Activated T-helper 9 cell treated with anti-CD3 and anti-CD28 coated beads, Interleukin-2, amount 50 U/mL, for 16 hours (primary cell): Measurements from ENCODE around the gene CWF19L1.
"Not testable (repeated sequence)": the region's sequence is repeated elsewhere in the genome, so short reads cannot be mapped to it uniquely, and the experiment has no call there.

ENCODE experiments used
- DNase-seq: peaks from one replicate; pipeline ENCODE4 v3.0.0-alpha.2; 2020; ENCODE audit warnings: low read depth

Gene CWF19L1

DNA sequence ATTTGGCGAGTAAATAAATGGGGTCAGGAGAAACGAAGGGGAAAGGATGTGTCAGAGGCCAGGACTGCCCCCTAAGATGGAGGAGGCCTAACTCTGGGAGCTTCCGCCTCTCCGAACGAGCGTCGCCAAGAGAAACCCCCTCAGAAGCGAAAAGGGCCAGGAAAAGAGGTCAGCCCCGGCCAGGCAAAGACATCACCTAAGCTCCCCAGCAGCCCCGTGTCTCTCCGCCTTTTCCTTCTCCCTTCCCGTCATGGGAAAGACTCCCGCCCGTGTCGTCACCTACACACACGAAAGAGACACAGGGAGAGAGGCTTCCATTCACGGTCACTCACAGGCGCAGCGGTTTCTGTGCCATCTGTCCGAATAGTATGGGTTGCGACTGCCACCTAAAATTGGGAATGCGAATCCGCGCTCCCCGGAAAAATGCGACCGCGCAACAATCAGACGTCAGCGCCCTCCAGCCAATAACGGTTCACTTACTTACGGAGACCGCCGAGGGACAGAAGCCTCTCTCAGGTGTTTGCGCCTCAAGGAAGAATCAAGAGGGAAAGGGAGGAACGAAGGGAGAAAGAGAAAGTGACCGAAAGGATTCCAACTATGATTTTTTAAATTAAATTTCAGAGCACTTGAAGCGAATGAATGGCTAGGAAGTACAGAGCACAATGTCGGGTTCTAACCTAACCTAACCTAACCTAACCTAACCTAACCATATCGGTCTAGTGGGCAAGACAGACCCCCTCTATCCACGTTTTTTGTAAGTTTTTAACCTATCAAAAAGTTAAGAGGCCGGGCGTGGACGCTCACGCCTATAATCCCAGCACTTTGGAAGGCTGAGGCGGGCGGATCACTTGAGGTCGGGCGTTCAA lies at the start of gene CWF19L1:
TSS of gene CWF19L1 (minus strand) at position 400 of the 866 bp plus-strand sequence. CDS start at position 355, 45 bp downstream.
- peak; percentile 59 for DNase-seq

DNA sequence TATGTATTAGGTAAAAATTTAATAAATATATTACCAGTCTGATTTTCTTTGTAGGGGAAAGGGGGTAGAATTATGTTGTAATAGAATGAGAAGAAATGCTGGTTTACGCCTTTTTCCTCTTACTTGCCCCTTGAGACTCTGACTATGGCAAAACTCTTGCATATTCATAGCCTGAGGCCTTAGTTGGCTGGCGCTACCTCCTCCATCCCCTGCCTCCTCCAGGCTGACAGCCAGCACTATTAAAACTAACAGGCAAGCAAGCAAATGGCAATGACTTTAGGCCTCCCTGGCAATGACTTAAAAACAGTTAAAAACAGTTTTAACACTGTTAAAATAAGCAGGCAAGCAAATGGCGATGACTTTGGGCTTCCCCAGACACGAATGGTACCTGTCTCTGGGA lies 48.2 kb upstream of the CWF19L1 start:
- no peak for DNase-seq

DNA sequence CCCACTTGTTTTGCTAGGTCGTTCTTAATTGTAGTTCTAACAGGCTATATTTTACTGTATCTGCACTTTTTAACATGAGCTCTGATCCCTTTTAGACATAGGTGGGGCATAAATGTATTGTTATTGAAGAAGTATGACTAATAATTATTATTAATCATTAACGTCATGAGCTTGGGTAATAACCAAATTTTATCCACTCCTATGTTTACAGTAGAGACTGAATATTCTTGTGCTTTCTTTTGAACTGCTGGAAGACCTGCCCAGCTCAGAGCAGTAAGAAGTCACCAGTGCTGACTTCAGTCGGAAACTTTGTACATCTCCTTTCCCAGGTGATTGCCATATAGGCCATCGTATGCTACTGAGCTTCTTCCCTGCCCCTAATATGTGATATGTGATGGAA lies 43.9 kb upstream of the CWF19L1 start:
- no peak for DNase-seq

DNA sequence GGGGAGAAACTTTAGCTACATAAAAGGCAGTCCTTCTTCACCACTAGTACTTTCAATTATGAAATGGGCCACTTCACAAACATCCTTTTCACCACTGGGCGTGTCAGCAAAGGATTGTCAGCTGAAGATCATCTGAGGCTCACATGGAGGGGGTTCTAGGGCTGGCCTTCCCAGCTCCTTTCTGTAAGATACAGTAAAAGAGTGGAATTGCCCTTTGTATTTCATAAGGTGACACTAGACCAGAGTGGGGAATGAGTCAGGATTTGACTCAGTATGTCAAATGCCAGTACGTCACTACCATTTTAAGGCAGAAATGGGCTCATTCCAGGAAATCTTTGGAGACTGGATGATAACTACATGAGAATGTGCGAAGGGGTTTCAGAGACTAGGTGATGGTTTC lies 40.2 kb upstream of the CWF19L1 start:
- DNase-seq = no peak

DNA sequence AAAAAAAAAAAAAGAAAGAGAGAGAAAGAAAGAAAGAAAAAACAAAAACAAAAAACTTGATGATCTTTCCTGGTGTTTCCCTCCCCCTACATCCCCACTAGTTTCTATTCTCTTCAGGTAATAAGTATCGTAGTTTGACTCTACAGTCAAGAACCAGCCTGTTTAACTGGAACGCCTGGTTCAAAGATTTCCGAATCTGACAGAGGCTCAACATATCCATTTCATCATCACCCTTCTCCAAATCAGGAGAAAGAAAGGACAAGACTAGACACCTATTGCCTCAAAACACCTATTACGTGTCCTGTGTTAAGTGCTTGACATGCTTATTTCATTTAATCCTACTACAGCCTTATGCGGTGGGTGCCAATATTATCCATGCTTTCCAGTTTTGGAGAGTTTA lies 39.4 kb upstream of the CWF19L1 start:
- no peak for DNase-seq

DNA sequence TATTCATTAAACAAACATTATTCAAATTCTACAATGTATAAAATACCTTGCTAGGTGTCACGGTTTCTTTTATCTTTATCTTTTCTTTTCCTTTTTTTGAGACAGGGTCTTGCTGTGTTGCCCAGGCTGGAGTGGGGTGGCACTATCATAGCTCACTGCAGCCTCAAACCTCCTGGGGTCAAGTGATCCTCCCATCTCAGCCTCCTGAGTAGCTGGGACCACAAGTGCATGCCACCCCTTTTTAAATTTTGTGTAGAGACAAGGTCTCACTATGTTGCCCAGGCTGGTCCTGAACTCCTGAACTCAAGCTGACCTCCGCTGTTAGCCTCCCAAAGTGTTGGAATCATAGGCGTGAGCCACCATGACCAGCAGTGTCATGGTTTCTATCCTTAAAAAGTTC lies 37.0 kb upstream of the CWF19L1 start:
- DNase-seq = no peak

DNA sequence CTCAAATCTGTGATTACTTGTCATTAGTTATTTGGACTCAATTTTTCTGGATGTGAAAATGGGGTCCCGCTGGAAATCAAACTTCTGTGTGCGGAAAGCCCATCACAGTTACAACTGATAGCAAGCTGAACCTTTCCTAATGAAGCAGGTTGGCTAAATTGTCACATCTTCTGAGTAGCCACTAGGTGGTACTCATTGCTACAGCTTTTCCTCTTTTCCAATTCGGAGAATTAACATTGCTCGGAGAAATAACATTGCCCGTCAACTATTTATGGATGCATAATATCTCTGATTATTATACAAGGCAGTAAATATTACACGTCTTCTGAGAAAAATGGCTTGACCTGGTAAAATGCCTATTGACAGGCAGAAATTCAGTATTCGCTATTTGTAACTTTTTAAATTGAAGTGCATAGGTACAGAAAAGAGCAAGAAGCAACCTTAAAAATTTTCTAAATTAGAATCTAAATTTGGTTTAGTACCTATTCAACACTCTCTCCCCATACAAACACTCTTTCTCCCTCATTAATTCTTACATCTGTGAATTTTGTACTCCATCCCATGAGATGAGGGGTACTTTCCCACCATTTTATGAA lies 36.4 kb upstream of the CWF19L1 start:
- DNase-seq = no peak

DNA sequence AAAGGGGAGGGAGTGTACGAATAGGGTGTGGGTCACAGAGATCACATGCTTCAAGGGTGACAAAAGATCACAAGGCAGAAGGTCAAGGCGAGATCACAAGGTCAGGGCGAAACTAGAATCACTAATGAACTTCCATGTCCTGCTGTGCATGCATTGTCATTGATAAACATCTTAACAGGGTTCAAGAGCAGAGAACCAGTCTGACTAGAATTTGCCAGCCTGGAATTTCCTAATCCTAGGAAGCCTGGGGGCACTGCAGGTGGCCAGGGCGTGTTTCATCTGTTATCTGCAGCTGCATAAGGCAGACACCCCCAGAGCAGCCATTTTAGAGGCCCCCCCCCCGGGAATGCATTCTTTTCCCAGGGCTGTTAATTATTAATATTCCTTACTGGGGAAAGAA lies 33.7 kb upstream of the CWF19L1 start:
- not testable (repeated sequence) for DNase-seq

DNA sequence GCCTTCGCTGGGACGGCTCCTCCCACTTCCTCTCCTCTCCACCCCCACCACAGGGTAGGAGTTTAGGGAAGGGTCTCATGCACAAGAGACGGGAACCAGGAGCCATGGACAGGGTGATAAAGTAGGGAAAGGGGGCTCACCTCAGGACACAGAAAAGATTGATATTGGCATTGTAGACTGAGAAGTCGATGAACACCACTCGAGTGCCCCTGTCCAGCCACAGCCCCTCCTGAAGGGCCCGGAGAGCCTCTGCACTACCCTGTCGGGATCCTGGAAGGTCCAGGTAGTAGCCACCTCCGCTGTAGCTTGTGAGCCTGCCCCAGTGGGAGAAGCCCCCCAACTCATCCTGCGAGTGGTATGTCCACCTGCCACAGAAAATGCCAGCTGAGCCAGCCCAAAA lies 29.8 kb upstream of the CWF19L1 start:
- DNase-seq = no peak

DNA sequence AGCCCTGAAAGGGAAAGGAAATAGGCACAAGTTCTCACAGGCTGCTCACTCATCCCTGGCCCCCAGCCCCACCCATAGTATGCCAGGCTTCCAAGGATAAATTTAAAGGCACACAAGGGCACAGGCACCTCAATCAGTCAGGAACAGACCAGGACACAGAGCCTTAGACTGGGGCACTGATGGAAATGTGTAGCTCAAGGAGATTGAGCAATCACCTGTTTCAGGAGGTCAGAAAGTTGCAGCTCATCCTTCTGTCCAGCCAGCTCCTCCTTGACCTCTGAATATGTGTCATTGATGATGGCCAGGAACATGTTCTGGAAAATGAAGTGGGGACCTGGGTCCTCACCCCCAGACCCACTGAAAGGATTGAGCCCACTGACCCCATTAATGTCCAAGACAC lies 25.6 kb upstream of the CWF19L1 start:
- DNase-seq = no peak

DNA sequence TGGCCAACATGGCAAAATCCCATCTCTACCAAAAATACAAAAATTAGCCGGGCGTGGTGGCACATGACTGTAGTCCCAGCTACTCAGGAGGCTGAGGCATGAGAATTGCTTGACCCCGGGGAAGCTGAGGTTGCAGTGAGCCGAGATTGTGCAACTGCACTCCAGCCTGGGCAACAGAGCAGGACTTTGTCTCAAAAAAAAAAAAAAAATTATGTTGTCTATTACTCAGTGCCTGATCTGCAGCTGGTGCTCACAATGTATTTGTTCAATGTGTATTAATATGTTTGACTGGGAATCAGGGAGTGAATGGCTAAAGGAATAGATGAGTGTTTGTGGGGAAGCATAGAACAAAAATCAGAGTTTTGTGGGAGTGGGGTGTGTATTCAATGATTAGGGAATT lies 24.9 kb upstream of the CWF19L1 start:
- DNase-seq = not testable (repeated sequence)

DNA sequence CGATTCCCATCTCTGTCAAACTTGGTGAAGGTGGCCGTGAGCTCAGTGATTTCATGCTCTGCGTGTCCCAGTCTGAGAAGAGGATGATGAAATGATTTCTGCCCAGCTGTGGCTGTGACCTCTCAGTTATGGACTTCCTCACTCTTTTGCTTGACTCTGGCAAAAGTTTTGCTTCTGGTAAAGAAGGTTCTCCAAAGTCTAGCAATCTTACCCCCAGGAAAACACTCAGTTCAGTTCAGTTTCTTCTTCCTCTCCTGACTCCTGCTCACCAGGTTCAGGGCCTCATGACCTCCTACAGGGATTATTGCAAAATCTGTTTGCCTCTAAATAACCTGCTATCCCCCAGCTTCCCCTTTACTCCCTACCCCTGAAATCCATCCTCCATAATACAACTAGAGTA lies 23.9 kb upstream of the CWF19L1 start:
- no peak for DNase-seq

DNA sequence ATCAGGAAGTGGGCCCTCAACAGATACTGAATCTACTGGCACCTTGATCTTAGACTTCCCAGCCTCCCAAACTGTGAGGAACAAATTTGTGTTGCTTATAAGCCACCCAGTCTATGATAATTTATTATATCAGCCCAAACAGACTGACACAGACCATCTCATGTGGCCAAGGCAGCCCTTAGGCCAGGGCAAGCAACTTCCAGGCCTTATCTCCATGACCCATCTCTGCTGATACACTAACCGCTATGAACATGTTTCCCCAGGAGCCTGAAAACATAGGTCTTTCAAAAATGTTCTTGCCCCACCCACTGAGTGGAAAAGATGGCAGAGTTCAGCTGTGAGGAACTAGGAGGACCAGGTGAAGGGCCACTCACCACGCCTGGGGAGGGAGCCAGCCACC lies 22.2 kb upstream of the CWF19L1 start:
- no peak for DNase-seq

DNA sequence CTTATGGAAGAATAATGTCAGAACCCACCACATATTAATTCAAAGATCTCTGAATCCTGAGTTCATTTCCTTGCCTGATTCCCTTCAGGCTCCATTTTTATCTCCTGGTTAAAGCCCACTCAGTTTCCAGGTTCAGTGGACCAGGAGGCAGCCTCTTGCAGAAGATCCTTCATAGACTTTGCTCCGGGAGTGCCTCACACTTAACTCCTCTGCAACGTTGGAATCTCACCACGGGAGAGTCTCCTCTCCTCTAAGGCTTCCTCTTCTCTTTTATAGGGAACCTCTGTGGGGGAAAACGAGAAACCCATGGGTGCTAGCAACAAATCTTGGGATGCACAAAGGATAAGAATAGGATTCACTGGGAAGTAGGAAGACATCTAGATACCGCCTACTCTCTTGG lies 20.8 kb upstream of the CWF19L1 start:
- DNase-seq = no peak

DNA sequence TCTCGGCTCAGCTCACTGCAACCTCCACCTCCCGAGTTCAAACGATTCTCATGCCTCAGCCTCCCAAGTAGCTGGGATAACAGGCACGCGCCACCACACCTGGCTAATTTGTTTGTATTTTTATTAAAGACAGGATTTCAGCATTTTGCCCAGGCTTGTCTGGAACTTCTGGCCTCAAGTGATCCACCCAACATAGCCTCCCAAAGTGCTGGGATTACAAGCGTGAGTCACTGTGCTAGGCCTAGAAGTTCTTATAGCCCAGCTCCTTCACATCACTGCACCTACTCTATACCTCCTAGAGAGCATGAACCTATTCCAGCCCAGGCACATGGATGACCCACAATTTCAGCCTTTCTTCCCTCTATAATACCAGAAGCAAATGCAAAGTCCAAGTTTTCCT lies 20.3 kb upstream of the CWF19L1 start:
- no peak for DNase-seq

DNA sequence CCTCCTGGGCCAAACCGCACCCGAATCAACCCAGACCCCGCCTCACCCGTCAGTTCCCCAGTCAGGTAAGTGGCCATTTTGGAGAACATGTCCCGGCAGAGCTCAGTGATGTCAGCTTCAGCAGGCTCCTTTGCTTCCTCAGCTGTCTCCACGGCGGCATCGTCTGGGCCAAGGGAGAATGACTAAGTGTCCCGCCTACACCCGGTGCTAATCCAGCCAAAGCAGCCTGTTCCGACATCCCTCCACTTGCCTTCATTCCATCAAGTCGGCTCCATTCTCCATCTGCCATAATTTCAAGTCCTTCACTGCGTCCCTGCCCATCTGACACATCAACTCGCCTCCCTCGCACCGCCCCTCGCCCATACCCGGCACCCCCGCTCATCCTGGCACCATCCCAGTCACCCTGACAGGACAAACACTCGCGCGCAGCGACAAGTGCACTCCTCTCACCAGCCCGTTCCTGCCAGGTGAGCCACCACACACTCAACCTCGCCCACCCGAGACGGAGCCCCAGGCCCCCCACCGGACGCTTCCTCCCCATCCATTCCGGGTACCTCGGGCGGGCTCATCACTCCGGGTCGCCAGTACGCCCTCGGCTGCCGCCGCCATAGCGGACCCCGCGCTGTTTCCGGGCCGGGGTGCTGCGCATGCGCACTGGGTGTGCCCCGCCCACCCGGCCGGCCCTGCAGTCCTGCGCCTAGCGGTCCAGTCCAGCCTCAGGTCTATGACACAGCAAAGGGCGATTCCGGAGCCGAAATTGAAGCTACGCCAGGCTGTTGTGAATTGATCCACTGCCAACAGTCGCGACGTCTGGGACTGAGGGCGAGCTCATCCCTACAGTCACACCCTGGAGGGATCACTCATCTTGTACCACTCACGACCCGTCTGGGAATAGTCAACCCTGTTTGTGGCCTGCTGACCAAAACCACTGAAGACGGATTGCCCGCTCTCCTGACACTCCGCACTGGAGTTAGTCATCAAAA lies 18.9 kb upstream of the CWF19L1 start, which contains the start of gene BLOC1S2:
TSS of gene BLOC1S2 (minus strand) at position 630 of the 983 bp plus-strand sequence. CDS start at position 609, 21 bp downstream.
- peak; percentile 83 for DNase-seq

DNA sequence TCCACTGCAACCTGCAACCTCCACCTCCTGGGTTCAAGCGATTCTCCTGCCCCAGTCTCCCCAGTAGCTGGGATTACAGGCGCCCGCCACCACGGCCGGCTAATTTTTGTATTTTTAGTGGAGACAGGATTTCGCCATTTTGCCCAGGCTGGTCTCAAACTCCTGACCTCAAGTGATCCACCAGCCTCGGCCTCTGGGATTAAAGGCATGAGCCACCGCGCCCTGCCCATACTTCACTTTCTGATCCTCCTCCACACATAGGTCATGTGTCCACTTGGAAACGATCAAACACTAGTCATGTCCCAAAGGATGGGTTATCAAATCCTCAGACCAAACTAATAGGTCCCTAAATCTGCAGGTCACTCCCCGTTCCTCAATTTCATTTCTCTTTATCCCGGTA lies 17.9 kb upstream of the CWF19L1 start:
- DNase-seq = not testable (repeated sequence)

DNA sequence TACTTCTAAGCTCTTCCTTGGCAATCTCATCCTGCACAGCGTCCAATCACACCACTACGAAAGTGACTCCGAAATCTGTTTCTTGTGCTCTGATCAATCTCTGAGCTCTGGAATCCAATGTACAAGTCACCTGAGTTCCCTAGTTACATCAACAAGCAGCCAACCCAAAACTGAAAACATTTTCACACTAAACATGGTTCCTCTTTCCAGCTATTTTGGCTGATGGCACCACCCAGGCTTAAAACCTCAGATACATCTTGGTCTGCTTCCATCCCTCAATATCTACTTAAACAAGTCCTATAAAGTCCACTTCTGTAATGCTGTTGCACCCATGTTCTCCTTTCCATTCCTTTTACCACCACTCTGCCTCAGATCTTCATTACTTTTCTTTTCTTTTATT lies 15.5 kb upstream of the CWF19L1 start:
- DNase-seq = no peak

DNA sequence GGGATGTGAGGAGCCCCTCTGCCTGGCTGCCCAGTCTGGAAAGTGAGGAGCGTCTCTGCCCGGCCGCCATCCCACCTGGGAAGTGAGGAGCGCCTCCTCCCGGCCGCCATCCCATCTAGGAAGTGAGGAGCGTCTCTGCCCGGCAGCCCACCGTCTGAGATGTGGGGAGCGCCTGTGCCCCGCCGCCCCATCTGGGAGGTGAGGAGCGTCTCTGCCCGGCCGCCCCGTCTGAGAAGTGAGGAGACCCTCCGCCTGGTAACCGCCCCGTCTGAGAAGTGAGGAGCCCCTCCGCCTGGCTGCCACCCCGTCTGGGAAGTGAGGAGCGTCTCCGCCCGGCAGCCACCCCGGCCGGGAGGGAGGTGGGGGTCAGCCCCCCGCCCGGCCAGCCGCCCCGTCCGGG lies 9.5 kb upstream of the CWF19L1 start:
- not testable (repeated sequence) for DNase-seq

DNA sequence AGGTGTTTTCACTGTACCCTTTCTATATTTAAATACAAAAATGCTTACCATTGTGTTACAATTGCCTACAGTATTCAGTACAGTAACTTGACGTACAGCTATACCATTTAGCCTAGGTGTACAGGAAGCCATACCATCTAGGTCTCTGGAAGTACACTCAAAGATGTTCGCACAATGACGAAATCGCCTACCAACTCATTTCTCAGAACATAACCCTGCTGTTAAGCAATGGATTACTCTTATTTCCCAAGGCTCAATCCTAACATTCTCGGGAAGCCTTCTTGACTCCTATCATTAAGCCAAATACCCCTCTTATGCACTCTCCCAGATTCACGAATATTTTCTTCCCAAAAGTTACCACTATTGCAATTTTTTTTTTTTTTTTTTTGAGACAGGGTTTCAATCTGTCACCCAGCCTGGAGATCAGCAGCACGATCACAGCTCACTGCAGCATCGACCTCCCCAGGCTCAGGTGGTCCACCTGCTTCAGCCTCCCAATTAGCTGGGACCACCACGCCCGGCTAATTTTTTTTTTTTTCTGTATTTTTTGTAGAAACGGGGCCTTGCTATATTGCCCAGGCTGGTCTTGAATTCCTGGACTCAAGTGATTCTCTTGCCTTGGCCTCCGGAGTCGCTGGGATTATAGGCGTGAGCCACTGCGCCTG lies 1.5 kb downstream of the CWF19L1 start:
- DNase-seq = no peak

DNA sequence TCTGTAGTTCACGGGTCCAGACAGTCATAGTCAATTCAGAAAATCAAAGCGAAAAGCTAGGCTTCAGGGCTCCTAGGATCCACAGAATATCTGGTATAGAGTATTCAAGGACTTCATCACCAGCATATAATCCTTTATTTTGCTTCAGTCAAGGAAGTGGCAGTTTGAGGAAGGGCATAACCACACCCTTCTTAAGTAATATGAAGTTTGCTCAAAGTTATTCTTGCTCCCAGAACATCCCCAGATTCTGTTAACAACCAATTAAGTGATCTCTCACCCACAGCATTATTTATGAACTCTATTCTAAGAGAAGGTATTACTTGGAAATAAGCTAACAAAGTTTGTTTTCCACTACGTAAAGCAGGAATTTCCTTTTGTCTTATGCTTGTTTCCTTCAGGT lies 13.2 kb downstream of the CWF19L1 start:
- no peak for DNase-seq

DNA sequence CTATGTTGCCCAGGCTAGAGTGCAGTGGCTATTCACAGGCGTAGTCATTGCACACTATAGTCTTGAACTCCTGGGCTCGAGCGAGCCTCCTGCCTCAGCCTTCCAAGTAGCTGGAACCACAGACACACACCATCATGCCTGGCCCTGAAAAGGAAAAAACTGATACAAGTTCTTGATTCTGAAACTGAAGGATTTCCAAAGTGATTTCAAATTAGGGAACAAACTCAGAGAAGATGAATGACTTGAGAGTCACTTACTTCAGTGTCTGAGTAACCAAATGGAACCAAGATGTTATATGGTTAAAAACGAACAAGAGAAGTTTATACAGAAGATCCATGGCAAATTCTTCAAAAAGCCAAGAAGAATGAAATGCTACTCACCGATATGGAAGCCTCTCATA lies 14.4 kb downstream of the CWF19L1 start:
- no peak for DNase-seq
